ENCODE results near the gene MASP2.

Gene MASP2

GRCh38 chr1:11046270-11046566, 821 bp downstream of the MASP2 start:
- H3K4me3 ChIP-seq (ENCODE audit: low read depth, low read length) = no peak overlapping the region
- TF ChIP-seq CTCF (IDR thresholded peaks at IDR 0.05; ENCODE audit: borderline replicate concordance, insufficient read depth, low read depth, low read length) = no peak

DNA sequence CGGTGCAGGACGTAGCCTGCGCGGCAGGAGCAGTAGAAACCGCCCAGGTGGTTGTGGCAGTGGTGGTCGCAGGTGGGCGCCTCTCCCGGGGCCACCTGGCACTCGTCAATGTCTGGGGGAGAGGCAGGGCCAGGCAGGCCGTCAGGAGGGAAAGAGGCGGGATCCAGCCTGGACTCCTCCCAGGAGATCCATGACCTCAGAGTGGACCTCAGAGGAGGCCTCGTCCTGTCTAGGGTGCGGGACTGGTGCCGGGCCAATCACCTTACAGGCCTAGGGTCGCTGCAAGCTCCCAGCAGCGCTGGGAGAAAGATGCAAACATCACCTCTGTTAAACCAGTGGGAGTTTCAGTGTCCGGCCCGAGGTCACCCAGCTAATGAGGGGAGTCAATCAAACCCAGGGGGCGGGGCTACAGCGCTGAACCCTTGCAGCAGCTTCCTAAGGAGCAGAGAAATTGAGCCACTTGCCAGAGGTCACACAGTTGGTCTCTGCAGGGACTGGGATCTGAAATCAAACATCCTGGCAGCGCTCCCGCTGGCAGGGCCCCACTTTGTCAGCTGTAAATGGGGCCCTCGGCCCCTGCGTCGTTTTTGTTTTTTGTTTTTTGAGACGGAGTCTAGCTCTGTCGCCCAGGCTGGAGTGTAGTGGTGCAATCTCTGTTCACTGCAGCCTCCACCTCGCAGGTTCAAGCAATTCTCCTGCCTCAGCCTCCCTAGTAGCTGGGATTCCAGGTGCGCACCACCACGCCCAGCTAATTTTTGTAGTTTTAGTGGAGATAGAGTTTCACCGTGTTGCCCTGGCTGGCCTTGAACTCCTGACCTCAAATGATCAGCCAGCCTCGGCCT, 1.4 kb downstream of the MASP2 start:
- H3K4me3 ChIP-seq (ENCODE audit: low read depth, low read length) = no peak overlapping the region
- TF ChIP-seq CTCF (IDR thresholded peaks at IDR 0.05; ENCODE audit: borderline replicate concordance, insufficient read depth, low read depth, low read length) = no peak

DNA sequence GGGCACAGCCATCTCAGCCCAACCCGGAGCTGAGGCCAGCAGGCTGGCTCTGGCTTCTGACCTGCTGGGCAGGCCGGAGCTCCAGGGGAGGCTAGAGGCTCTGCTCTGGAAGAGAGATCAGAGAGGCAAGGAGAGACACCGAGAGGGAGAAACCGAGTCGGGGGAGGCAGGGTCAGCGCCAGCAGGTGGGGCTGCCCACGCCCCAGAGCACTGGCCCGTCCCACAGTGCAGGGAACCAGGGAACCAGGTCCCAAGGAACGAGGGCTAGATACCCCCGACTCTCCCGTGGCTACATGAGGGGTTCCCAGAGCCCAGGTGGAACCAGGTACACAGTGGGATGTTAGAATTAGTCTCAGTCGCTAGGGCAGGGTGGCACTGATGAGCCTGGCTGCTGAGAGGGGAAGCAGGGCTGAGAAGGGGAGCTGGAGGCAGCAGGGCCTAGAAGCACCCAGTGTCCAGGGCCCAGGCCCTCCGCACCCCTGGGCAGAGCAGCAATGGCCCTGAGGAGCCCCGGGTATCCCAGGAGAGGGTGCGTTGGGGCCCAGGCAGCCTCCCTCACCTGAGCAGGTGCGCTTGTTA, 2.1 kb downstream of the MASP2 start:
- no peak overlapping the region for H3K4me3 ChIP-seq (ENCODE audit: low read depth, low read length)

GRCh38 chr1:11044086-11044848, 2.8 kb downstream of the MASP2 start:
- no peak overlapping the region for H3K4me3 ChIP-seq (ENCODE audit: low read depth, low read length)
- TF ChIP-seq CTCF (IDR thresholded peaks at IDR 0.05; ENCODE audit: borderline replicate concordance, insufficient read depth, low read depth, low read length) = no peak

More for the DNA sequence above, 2.1 kb downstream of the MASP2 start:
- no peak for TF ChIP-seq CTCF (IDR thresholded peaks at IDR 0.05; ENCODE audit: borderline replicate concordance, insufficient read depth, low read depth, low read length)

DNA sequence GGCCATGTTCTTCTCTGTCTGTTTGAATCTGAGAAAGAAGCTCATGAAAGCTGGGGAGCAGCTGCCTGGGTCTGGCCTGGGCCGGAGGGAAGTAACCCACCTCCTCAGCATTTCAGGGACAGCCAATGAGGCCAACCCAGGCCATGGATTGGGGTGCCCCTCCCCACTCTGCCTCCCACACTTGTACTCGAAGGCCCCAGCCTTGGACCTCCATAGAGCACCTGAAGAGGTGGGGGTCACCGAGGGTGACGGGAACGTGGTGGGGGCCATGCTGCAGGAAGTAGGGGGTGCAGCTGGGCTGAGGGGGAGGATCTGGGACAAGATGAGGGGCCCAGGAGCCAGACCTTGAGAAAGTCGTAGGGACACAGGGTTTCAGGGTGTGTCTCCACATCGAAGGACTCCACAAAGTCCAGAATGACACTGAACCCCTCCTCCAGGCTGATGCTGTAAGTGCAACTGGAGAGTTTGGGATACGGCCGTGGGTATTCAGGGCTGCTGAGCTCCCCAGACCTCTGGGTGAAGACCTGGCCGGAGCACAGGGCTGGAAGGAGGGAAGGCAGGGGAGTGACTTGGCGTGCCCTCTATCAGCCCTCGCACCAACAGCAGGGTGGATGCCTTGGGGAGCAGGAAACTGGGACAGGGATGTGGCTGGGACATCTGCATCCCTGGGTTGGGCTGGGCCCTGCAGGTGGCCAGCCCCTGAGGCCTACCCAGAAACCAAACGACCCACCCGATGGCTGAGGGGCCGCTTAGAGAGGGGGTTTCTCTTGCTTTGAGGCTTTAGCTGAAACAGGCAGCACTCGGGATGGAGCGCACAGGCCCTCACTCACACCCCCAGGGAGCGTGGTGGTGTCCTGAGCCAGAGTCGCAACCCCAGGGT, 3.8 kb downstream of the MASP2 start:
- no peak overlapping the region for H3K4me3 ChIP-seq (ENCODE audit: low read depth, low read length)
- TF ChIP-seq CTCF (IDR thresholded peaks at IDR 0.05; ENCODE audit: borderline replicate concordance, insufficient read depth, low read depth, low read length) = no peak

DNA sequence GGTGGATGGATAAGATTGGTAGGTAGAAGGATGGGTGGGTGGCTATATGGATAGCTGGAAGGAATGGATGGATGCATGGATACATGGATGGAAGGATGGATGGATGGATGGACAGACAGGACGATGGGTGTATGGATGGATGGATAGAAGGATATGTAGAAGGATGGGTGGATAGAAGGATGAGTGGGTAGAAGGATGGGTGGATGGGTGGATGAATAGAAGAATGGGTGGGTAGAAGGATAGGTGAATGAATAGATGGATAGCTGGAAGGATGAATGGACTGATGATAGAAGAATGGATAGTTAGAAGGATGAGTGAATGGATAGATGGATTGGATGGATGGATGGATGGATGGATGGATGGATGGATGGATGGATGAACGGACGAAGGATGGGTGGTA, 5.0 kb downstream of the MASP2 start:
- no peak for TF ChIP-seq CTCF (IDR thresholded peaks at IDR 0.05; ENCODE audit: borderline replicate concordance, insufficient read depth, low read depth, low read length)
- no peak overlapping the region for H3K4me3 ChIP-seq (ENCODE audit: low read depth, low read length)

Data from GM12875 (cell line).